ENCODE measurements around the gene AEBP2. TPM values are rescaled to one million over a fixed set of nuclear protein-coding genes. Genes with fewer than 3 reads are reported as not detected.

Gene AEBP2
- total and polyA plus RNA-seq, 2 of the 4 experiments (the other 2 are of a cell fraction), result 15.5 to 21.7 TPM

DNA sequence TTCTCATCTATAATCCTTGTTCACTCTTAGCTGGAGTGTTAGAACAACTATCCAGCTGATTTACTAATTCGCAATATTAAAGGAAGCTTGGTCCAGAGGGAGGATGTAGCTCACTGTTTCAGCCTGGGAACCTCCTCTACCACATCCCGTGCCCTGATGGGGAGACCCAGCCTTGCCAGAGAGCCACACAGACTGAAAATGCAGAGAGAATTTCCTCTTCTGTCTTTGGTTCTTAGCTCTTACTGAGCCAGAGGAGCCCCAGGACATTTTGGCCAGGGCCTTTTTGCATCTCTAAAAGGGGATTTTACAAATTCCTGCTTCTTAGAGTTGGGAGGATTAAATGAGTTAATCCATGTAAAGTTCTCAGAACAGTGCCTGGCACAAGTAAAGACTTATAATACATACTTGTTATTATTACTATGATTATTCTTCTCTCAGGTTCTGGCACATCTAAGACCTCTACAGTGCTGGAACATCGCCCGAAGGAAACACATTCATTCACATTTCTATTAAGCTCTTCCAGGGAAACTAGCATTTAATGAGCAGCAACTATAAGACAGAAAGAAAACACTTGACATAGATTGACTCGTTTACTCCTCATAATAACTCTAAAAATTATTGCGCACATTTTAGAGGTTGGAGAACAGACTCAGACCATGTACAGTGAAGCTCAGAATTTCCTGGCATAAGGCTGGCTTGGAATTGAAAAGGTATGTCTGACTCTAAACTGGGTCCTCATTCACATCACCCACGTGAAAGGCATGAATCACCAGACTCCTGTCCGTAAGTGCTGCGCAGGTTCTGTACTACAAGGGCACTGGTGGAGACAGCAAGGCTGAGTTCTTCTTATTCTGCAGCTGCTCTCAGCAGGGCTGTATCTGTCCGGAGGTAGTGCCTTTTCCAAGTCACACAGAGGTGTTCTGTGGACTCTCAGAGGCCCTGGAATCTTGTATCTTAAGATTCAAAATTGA, 27.8 kb upstream of the AEBP2 start:
- H3K18ac ChIP-seq (ENCODE audit: low read depth, low read length), result no peak overlapping the region
- dilution Hi-C loops (cut with HindIII; ENCODE audit: low sequenced_read_pairs, unreplicated experiment), result no loop called here
- intact Hi-C loops (cut with micrococcal nuclease), result no loop called here
- no peaks in the 10 kb centered on the region for H3K27me3 ChIP-seq (ENCODE audit: control insufficient read depth, insufficient read depth, low read length)
- no peak overlapping the region for H4K91ac ChIP-seq (ENCODE audit: insufficient read depth, low read depth, low read length)
- H3K9ac ChIP-seq (ENCODE audit: low read depth, low read length), result no peak overlapping the region
- no peaks in the 10 kb centered on the region for H4K20me1 ChIP-seq (ENCODE audit: insufficient read depth, low read length)
- no peak overlapping the region for H3K4ac ChIP-seq (ENCODE audit: low read depth, low read length)
- in situ Hi-C loops (cut with MboI; ENCODE audit: low sequenced_read_pairs), result no loop called here
- no TSS peak for BruUV-seq (replicated peaks)
- no peak overlapping the region for H3K23ac ChIP-seq (ENCODE audit: low read depth, low read length)
- H3K36me3 ChIP-seq (ENCODE audit: control insufficient read depth, insufficient read depth, low read length), result no peaks in the 10 kb centered on the region
- no peak overlapping the region for H2AFZ ChIP-seq (replicated peaks; ENCODE audit: low read length, poor library complexity)
- no peaks in the 10 kb centered on the region for H3K79me1 ChIP-seq (ENCODE audit: low read depth in 1 of 2, low read length in 2 of 2)
- H4K8ac ChIP-seq (ENCODE audit: low read depth in 2 of 2, low read length in 2 of 2), result no peak overlapping the region
- H2AK5ac ChIP-seq (ENCODE audit: low read depth, low read length), result no peak overlapping the region
- no peak for ATAC-seq (ENCODE audit: low read depth)
- no peak overlapping the region for H3K14ac ChIP-seq (replicated peaks; ENCODE audit: low read depth, low read length)
- H4K5ac ChIP-seq (ENCODE audit: low read depth, low read length), result no peak overlapping the region
- H2BK5ac ChIP-seq (ENCODE audit: low read depth, low read length, poor library complexity, severe bottlenecking), result no peak overlapping the region
- no peak for DNase-seq
- ChIA-PET POLR2A (ENCODE audit: unreplicated experiment) (no interaction called here), CTCF (no interaction called here)
- no peak overlapping the region for H3K56ac ChIP-seq (ENCODE audit: extremely low read depth, insufficient read depth, low read length)
- H2BK15ac ChIP-seq (ENCODE audit: low read depth, low read length), result no peak overlapping the region
- no peak overlapping the region for H2BK120ac ChIP-seq (ENCODE audit: low read depth, low read length)
- 100% methylated on average over 3 of the region's 10 CpGs; no CpG with 5 or more reads in 1 of the 2 experiments for WGBS, 2 experiments (ENCODE audit: extremely low coverage in 2 of 2, insufficient read length in 1 of 2)
- no peak overlapping the region for H3K4me3 ChIP-seq (ENCODE audit: insufficient read depth, low read depth, low read length)
- H3K27ac ChIP-seq (ENCODE audit: insufficient read depth, low read length), result no peak overlapping the region
- 0 out of 2 replicates have a peak, but pooled peaks cover 3% of the 10 kb centered on the region for H3K4me1 ChIP-seq (ENCODE audit: control insufficient read depth, insufficient read depth, low read length)
- H2BK20ac ChIP-seq (ENCODE audit: low read depth, low read length), result no peak overlapping the region
- no peak overlapping the region for H3K4me2 ChIP-seq (ENCODE audit: low read depth, low read length)
- H2AK9ac ChIP-seq (replicated peaks; ENCODE audit: low read depth, low read length, poor library complexity), result no peak overlapping the region
- H3K9me3 ChIP-seq (ENCODE audit: control insufficient read depth, insufficient read depth, low read length), result no peaks in the 10 kb centered on the region
- 0 out of 2 replicates have a peak, but pooled peaks cover 3% of the 10 kb centered on the region for H3K9me1 ChIP-seq (ENCODE audit: insufficient read depth, low read length)
- TF ChIP-seq RAD21 (IDR thresholded peaks at IDR 0.05; ENCODE audit: low read length) (no peak), CHD1 (IDR thresholded peaks at IDR 0.05; ENCODE audit: low read depth, low read length) (no peak), RCOR1 (IDR thresholded peaks at IDR 0.05; ENCODE audit: insufficient replicate concordance, low read length) (no peak), CEBPB (IDR thresholded peaks at IDR 0.05; ENCODE audit: low read depth, low read length) (no peak), FOS (IDR thresholded peaks at IDR 0.05; ENCODE audit: low read depth, low read length) (no peak), MXI1 (IDR thresholded peaks at IDR 0.05; ENCODE audit: borderline replicate concordance, low read depth, low read length) (no peak), POLR2A (IDR thresholded peaks at IDR 0.05; ENCODE audit: low read depth, low read length) (no peak), MAFK (IDR thresholded peaks at IDR 0.05; ENCODE audit: low read depth, low read length) (no peak), SMC3 (IDR thresholded peaks at IDR 0.05; ENCODE audit: low read depth, low read length) (no peak), BHLHE40 (IDR thresholded peaks at IDR 0.05; ENCODE audit: low read depth, low read length) (no peak), NFE2L2 (IDR thresholded peaks at IDR 0.05; ENCODE audit: low read depth, low read length) (no peak), RFX5 (IDR thresholded peaks at IDR 0.05; ENCODE audit: low read depth, low read length) (no peak)
- TF ChIP-seq, protein P1, sequence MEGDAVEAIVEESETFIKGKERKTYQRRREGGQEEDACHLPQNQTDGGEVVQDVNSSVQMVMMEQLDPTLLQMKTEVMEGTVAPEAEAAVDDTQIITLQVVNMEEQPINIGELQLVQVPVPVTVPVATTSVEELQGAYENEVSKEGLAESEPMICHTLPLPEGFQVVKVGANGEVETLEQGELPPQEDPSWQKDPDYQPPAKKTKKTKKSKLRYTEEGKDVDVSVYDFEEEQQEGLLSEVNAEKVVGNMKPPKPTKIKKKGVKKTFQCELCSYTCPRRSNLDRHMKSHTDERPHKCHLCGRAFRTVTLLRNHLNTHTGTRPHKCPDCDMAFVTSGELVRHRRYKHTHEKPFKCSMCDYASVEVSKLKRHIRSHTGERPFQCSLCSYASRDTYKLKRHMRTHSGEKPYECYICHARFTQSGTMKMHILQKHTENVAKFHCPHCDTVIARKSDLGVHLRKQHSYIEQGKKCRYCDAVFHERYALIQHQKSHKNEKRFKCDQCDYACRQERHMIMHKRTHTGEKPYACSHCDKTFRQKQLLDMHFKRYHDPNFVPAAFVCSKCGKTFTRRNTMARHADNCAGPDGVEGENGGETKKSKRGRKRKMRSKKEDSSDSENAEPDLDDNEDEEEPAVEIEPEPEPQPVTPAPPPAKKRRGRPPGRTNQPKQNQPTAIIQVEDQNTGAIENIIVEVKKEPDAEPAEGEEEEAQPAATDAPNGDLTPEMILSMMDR (conservative IDR thresholded peaks at IDR 0.05; ENCODE audit: low read depth, low read length), result no peak
- TF ChIP-seq, protein P2, sequence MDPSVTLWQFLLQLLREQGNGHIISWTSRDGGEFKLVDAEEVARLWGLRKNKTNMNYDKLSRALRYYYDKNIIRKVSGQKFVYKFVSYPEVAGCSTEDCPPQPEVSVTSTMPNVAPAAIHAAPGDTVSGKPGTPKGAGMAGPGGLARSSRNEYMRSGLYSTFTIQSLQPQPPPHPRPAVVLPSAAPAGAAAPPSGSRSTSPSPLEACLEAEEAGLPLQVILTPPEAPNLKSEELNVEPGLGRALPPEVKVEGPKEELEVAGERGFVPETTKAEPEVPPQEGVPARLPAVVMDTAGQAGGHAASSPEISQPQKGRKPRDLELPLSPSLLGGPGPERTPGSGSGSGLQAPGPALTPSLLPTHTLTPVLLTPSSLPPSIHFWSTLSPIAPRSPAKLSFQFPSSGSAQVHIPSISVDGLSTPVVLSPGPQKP (IDR thresholded peaks at IDR 0.05; ENCODE audit: borderline replicate concordance, low read depth, low read length), result no peak
- TF ChIP-seq, protein P3, sequence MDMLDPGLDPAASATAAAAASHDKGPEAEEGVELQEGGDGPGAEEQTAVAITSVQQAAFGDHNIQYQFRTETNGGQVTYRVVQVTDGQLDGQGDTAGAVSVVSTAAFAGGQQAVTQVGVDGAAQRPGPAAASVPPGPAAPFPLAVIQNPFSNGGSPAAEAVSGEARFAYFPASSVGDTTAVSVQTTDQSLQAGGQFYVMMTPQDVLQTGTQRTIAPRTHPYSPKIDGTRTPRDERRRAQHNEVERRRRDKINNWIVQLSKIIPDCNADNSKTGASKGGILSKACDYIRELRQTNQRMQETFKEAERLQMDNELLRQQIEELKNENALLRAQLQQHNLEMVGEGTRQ (IDR thresholded peaks at IDR 0.05; ENCODE audit: low read depth, low read length), result no peak

All from IMR-90 (cell line).